ENCODE data around the gene ZNF813.

- no peak for TF ChIP-seq CTCF (IDR thresholded peaks at IDR 0.05; ENCODE audit: insufficient read depth, low read length, poor library complexity, severe bottlenecking)
- TF ChIP-seq EZH2phosphoT487 (conservative IDR thresholded peaks at IDR 0.05; ENCODE audit: low read length): no peak
Measured at GRCh38 chr19:53509845-53510244, 42.3 kb downstream of the ZNF813 start.
